LHCN-M2 (cell line): ENCODE measurements around the gene DGCR8. TPM values are rescaled to one million over a fixed set of nuclear protein-coding genes. Genes with fewer than 3 reads are reported as not detected.

Source experiments
- DNase-seq: peaks from one replicate; pipeline ENCODE4 v3.0.0-alpha.2; 2012; ENCODE audit warnings: low read depth
- polyA plus RNA-seq: library from polyadenylated mRNA; unstranded; fragments of >200 nt; gene quantifications from one replicate; pipeline ENCODE4 v1.2.1, GENCODE V29; 2012; ENCODE audit warnings: missing spikeins
- total RNA-seq: library from RNA; depleted of rRNA; stranded (reverse); fragments of >200 nt; gene quantifications from 2 replicates; pipeline ENCODE4 v1.2.3, GENCODE V29; 2014; rRNA removed

The DGCR8 gene
- total RNA-seq = 29.4 and 30.9 TPM in 2 replicates
- polyA plus RNA-seq = 20.9 TPM

DNA sequence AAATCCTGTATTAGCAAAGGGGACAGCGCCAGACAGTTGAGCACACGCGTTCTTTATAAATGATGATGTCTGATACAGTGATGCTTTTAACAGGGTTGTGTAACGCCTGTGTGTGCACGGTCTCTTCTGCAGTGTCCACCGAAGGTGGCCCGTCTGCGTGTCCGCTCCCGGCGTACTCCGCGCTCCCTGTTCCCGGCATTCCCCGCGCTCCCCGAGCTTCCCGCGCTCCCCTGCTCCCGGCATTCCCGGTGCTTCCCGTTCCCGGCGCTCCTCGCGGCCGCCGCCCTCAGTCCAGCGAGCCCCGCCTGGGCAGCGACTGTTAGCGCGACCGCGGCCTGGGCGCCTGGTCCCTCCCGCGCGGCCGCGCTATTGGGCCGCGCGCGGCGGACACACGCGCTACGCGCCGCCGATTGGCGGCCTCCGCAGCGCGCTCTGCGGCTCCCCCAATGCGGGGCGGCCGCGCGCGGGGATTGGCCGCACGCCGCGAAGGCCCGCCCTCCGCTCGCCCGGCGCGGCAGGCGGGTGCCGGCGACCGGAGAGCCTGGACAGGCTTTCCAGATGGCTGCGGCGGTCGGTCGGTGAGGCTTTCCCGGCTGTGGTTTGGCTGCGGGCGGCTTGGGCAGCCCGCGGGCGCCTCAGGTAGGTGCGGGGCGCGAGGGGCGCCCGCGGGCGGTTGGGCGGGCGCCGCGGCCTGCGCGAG lies at the start of gene DGCR8:
DGCR8 (plus strand) TSS at position 497 of the 700 bp plus-strand sequence. CDS start 5,723 bp downstream, outside the sequence.
- DNase-seq = peak; percentile 95

DNA sequence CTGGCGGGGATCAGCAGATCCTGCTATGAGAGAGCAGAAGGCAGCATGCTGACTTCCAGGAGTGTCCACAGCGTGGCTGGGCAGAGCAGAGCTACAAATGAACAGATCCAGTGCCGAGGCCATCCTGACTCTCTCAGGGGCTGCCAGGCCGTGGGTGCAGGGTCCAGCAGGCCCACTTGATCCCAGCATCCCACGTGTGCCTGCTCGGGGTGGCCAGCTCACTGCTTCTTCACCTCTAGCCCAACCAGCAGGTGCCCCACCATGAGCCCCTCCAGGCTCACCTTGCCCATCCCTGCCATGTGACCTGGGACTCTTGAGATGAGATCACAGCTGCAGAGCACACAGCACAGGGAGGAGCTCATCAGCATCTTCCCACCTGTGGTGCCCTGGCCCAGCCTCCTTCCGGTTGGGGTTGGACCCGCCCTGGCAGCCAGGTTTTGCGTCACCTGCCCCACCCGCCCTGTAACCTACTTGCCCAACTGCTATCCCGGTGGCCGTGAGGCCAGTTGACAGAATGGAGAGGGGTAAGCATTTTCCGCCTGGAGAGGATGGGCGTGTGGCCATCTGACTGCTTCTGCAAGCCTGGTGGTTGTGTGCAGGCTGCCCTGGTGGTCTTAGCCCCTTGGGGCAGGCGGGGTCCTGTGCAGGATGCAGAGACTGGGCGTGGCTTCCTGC lies 48.2 kb upstream of the DGCR8 start:
- no peak for DNase-seq

DNA sequence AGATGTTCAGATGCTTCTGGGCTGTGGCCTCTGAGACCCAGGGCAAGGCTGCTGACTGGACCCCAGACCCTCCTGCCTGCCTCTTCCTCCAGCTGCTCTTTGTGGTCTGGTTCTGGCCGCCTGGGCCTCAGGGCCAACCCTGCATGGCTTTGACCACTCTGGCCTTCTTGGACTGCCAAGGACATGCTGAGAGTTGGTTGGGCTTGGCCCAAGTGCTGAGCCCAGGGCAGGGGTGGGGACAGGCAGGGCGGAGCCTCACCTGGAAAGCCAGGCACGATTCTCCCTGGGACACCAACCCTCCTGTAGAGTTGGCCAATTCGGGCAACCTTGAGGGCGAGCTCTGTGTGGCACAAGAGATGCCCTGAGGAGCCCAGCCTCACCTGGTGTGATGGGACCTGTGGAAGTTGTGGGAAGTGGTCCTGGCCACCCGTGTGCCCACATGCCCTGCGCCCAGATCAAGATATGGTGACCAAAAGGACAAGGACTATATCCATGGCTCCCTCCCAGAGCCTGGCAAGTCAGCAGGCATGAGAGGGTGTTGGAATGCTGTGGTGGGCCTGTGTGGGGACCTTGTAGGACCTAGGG lies 47.5 kb upstream of the DGCR8 start:
- DNase-seq = no peak

DNA sequence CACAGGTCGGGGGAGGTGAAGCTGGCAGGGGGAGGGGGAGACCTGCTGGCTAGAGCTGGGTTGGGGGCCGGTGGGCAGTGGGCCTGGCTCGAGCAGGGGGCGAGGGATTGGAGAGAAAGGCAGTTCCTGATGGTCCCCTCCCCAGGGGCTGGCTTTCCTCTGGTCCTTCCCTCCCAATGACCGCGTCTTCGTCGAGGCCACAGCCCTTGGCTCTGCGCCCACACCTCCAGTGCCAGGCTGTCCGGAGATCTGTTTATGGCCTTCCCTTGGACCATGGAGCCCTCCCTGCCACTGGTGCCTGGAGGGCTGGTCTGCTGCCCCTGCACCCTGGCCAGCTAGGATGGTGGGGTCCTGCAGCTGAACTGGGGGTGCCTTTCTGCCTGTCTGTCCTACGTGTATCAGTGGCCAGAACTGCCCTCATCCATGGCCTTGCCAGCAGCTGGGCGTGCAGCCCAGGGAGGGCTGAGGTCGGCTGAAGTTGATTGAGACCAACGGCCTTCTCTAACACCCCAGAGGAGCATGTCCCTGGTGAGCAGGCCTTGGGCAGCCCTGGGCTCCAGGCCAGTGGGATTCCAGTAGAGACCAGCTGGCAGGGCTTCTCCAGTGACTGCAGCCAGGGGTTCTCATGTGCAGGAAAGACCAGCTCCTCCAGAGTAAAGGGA lies 46.9 kb upstream of the DGCR8 start:
- DNase-seq = no peak

DNA sequence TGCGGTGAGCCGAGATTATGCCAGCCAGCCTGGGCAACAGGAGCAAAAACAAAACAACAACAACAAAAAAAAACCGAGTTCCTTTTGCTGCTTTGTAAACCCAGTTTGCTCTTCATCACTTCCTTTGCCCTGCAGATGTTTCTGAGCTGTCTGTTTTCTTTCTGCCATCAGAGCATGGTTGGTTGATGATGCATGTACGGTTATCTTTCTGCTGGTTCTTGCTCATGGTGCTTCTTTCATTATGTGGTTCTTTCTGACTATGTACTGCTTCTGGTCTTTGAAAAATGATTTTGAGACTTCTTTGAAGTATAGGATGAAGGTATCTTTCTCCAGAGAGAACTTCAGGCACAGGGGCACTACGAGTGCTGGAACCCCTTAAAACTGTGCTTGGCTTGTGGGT lies 45.9 kb upstream of the DGCR8 start:
- no peak for DNase-seq

DNA sequence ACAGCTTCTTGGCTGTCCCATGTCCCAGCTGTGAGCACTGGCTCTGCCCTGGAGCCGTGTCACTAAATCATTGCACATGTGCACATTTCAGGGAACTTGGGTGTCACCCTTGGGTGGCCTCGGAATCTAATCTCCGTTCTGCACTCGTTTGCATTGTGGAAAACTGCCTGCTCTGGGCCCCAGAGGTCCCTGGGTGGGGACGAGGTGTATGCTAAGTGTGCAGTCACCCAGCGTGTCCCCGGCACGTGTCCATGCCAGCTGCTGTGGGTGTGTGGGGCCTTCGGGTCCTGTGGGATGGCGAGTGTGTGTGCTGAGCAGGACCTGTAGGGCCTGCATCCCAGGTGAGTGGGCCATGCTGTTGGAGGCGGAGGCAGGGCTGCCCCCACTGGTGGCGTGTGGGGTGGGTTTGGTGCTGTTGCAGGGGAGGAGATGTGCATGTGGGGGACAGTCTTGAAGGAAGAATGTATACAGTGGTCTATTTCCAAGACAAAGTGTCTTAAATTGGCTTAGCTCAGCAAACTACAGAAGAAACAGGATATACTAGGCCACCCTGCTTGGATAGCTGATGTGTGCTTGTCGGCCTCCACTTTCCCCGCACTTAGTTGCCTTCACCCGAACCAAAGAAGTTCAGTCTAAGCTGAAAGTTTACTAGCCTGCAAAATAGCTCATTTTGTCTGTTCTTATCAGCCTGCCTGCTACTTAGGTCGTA lies 44.5 kb upstream of the DGCR8 start:
- no peak for DNase-seq

DNA sequence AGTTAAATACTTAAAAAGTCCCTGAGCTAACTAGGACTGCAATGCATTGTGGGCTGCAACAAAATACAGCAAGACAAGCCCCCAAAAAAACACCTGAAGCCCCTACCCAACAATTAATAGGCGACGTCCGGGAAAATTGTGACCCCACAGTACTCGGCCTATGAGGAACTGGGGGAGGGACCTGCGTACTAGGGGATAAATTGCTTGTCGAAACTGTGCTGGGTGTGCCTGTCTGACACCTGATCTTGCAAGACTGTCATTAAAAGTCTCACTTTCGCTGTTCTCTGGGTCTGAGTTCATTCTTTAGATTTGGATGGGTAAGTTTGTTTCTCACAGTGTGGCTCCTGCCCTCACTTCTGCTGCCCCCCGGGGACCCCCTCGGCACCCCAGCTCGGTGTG lies 44.0 kb upstream of the DGCR8 start:
- no peak for DNase-seq

DNA sequence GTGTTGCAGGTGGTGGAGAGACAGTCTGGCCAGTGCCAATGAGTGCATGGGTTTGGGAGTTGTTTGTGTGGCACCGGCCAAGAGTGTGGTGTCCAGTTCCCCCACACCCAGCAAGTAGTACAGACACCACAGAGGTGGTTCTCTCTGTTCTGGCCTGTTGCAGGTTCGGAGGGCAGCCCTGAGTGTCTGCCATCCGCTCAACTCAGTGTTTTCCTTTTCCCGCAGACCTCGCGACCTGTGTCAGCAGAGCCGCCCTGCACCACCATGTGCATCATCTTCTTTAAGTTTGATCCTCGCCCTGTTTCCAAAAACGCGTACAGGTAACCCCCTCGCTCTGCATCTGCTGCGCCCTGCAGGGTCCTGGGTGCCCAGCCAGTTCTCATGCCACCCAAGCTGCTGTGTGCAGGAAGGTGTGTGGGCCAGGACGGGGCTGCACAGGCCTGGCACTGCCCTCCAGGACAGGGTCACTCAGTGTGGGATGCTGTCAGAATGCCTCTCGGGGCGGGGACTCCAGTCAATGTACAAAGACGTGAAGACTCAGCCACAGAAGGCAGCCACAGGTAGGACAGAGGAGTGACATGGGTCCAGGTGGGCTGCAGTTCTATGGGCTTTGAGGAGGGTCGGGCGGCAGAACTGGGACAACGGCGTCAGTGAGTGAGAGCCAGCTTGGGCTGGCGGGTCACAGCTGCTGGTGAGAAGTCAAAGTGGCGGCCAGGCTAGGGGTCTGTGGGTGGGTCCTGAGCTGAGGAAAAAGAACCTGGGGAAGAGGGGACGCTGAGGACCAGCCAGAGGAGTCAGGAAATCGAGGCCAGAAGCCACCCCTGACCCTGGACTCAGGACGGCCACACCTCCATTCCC lies 43.3 kb upstream of the DGCR8 start:
- DNase-seq = no peak

DNA sequence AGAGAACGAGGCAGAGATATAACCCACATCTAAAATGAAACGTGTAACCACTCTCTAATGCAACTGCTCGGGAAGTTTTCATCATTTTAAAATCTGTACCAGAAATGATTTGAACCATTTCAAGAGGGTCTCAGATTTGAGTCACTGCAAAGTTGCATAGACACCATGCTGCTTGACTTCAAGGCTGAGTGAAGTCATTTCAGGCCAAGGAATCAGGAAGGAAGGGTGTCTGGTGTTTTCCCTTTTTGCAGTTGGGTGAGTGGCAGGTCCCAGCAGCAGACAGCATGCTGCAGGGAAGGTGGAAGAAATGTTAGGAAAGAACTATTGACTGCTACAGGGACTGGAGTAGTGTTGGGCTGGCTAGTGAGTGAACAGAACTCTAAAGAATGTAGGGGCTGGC lies 42.6 kb upstream of the DGCR8 start:
- DNase-seq = no peak

DNA sequence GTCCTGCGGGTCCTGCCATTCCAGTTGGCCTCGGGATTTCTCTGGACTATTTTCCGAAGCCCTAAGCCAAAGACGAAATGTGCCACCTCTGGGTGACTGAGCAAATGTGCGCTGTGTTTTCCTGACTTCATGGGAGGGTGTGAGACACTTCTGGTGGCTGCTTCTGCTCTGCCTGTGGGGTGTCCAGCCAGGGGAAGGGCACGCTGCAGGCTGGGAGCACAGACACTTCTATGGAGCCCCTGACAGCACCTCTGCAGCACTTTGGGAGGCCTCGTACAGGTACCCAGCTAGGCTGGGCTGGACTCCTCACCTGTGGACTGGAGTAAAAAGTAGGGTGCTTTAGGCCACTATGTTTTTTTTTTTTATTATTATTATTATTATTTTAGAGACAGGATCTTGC lies 41.5 kb upstream of the DGCR8 start:
- DNase-seq = no peak

DNA sequence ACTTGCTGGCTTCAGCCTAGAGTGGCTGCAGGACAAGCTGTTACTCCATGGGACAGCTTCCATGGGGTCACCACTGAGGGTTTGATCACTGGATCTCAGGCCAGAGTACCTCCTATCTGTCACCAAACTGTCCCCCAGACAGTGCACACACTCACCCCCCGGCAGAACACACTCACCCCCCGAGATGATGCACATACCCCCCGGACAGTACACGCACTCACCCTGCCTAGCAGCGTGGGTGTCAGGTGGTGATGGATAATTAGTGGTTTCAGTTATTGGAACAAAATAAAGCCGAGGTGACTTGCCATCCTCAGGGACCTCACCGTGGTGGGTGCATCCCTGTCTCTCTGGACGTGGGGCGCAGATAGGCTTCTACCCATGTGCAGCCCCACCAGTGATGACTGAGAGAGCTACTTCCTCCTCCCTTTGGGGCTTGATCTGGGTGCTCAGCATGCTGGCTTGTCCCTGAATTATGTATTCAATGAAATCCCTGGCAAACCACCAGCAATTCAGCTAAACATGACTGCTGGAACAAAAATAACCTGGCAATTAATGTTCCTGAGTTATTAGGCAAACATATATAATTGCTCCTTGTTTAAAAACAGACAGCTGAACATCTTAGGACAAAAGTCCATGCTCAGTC lies 40.2 kb upstream of the DGCR8 start:
- DNase-seq = no peak

DNA sequence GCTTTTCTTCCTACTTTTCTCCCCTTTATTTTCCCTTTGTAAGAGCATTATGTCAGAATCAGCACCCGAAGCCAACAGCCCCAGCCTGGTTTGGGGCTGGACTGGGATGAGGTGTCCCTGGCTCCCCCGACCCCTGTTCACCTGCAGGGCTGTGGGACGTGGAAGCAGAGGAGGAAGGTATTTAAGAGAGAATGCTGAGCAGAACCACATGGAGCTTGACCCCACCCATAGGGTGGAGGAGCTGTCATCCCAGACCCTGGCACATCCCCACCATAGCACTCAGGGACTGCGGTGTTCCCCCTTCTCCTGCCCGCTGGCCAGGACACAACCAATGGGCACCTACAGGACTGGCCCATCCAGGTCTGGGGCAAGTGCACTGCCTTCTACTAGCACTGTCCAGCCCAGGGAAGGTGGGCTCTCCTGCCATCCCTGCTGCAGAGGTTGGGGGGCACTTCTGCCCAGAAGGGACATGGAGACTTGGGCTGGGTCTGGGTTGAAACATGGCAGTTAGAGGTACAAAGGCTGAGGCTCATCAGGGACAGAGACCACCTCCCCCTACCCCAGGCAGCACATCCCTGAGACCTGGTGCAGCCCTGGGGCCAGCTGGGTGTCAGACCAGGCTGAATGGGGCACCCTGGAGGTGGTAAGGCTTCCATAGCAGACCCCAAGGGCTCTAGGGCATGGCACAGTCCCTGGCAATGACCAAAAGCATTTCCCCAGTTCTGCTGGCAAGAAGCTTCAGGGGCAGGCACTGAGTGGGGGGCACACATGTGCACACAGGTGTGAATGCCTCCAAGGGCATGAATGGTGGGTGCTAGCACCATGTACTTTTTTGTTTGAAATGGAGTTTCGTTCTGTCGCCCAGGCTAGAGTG lies 39.5 kb upstream of the DGCR8 start:
- DNase-seq = no peak

DNA sequence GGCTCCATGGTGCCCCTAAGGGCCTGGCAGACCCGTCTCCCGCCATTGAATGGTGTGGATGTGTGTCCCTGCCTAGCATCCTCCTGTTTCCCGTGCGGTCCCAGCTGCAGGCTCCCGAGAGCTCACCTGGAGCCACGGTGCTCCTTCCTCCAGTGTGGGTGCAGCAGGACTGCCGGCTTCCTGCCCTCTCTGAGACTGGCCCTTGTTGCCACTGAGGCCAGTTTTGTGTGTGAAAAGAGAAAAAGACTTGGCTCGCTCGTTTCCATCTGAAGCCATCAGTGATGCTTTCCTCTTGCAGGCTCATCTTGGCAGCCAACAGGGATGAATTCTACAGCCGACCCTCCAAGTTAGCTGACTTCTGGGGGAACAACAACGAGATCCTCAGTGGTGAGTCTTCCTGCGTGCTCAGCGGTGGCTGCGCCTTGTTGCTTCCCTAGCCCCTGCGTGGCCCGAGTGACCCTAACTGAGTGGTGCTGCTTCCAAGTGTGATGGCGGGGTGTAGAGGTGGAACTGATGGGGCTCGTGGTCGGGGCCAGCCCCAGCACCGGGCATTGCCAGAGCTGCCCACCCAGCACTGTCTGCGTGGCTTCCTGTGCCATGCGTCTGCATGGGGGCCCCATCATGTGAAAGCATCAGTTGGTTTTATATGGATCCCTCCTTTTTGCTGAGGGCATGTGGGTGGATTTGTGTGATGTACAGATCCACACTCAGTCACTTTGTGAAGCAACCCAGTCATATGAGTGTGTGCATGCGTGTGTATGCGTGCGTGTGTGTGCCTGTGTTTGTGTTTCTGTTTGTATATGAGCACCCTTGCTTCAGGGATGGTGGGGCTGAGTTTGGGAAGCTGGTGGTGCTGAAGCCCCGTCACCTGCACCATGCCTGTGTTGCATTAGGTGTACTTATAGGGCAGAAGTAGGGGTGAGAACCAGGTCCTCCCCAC lies 36.7 kb upstream of the DGCR8 start:
- no peak for DNase-seq

DNA sequence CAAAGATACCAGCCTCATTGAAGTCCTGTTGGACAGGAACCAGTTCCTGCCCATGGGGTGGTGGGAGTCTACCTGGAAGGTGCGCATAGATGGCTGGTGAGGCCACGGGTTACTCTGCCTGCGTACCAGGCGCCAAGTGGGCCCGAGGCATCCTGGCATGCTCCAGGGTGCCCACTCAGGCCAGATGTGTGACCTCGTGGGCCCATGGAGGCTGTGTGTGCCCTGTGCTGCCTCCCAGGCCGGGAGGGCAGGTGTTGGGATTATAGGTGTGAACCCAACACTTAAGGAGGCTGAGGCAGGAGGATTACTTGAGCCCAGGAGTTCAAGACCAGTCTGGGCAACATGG lies 36.1 kb upstream of the DGCR8 start:
- DNase-seq = no peak

DNA sequence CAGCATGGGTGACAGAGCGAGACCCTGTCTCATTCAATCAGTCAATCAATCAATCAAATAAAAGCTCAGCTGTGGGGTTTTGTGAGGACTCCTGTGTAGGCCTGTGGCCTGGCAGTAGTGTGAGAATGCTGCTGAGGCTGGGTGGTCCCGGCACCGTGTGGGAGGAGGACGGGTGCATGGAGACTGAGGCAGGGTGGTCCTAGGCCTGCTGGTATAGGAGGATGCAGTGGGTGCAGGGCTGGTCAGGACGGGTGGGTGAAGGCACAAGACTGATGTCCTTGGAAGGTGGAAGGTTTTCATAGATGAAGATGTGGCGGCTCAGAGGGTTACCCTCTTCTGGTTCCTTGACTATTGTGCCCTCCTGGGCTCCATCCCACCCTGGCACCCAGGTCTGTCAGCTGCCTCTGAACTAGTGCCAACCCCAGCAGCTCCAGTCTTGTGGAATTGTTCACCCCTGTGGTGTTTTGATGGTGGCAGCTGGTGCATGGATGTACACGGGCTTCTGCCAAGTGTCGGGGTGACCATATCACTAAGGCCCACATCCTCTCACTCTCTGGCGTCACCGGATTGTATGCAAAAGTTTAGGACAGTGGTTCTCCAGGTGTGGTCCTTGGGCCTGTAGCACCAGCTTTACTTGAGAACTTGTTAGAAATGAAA lies 35.4 kb upstream of the DGCR8 start:
- DNase-seq = no peak

DNA sequence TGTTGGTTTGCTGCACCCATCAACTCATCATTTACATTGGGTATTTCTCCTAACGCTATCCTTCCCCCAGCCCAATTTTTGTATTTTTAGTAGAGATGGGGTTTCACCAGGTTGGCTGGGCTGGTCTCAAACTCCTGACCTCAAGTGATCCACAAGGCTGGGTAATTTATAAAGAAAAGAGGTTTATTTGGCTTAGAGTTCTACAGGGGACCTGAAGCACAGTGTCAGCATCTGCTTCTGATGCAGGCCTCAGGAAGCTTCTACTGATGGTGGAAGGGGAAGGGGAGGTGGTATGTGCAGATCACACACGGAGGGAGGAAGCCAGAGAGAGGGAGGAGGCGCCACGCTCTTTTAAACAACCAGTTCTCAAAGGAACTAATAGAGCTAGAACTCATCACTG lies 33.3 kb upstream of the DGCR8 start:
- no peak for DNase-seq

DNA sequence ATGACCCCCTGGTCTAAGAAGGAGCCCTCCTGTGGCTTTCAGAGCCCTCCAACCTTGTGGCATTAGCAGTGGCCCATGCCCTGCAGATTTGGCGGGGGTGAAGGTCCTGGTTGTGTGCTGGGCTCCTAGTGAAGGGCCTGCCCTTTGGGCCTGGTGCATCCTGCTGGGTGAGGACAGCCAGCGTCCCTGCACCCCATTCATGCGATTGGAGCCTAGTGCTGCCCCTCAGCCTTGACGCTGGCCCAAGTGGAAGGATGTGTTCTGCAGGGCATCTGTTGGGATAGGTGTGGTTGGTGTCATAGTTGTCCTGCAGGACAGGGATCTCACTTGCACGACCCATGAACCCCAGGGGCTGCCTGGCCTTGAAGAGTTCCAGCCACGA lies 28.1 kb upstream of the DGCR8 start:
- no peak for DNase-seq
